ENCODE measurements around the gene GZMM. TPM values are rescaled to one million over a fixed set of nuclear protein-coding genes. Genes with fewer than 3 reads are reported as not detected.
A peak's percentile ranks its signal among the peaks of the same experiment; 100 is the strongest.

The GZMM gene
- total and polyA plus RNA-seq, 2 of the 13 experiments (the other 11 are each of a cell fraction or from before 2014, with no cell fraction given) = 0.07 TPM; not detected in 1

GRCh38 chr19:532561-533363 is 11.1 kb upstream of the GZMM start (continued):
- TF ChIP-seq ARID4A (CRISPR knock-in tag; IDR thresholded peaks at IDR 0.05; ENCODE audit: borderline replicate concordance) = peak; percentile 70; the same call in 1 of the 2 replicates

- DNase-seq (ENCODE audit: low spot score) = no peak
- H3K27me3 ChIP-seq (ENCODE audit: control insufficient read depth in 1 of 2, insufficient read depth in 2 of 2, low read length in 2 of 2) = no peaks in the 10 kb centered on the region
- peak overlapping the region; percentile 81 for H3K27ac ChIP-seq (ENCODE audit: extremely low read length, insufficient read depth, low read length)
- peak overlapping the region; percentile 96 for H3K4me2 ChIP-seq (ENCODE audit: low read depth, low read length)
- ATAC-seq = no peak
- H2AFZ ChIP-seq (ENCODE audit: low read length) = no peak overlapping the region
- H3K9ac ChIP-seq (ENCODE audit: insufficient read depth, low read depth, low read length) = peak overlapping the region; percentile 96
- peaks cover 10 to 26% of the 10 kb centered on the region in 2 experiments; a peak in 4 of 5 replicates for H3K36me3 ChIP-seq (replicated peaks in 1 of 2; ENCODE audit: control insufficient read depth in 1 of 2, insufficient read depth in 2 of 2, low read length in 2 of 2)
- ChIA-PET CTCF (ENCODE audit: low intra/inter-chr PET ratio, low total read pairs) (interaction anchor here (1.3 to 2.1 kb wide), 2 partner anchors 23 to 27 kb away, joined by 6 to 16 read pairs; partner anchors contain the start of gene TPGS1), POLR2A (interaction anchor here (0.8 to 3.7 kb wide), 8 partner anchors 9 to 205 kb away, joined by 3 to 32 read pairs (median 11); partner anchors contain the start of gene BSG)
- H4K20me1 ChIP-seq (ENCODE audit: insufficient read depth, low read length) = peaks cover 27% of the 10 kb centered on the region; the same call in 1 of the 2 replicates
- H3K79me2 ChIP-seq (ENCODE audit: insufficient read depth, low read length) = peaks cover 37% of the 10 kb centered on the region
- BruUV-seq (replicated peaks) = no TSS peak
- intact Hi-C loops (cut with micrococcal nuclease; ENCODE audit: unreplicated experiment) = no loop called here
- H3K4me1 ChIP-seq (ENCODE audit: insufficient read depth, low read length) = peaks cover 45% of the 10 kb centered on the region
- in situ Hi-C loops (cut with HindIII; ENCODE audit: extremely low pct_ligation_motif_present, low pct_unique_long_range_greater_than_20kb) = no loop called here
- WGBS (ENCODE audit: low lambda C conversion rate) = 31% methylated on average over 13 of the region's 25 CpGs
- no peaks in the 10 kb centered on the region for H3K9me3 ChIP-seq (ENCODE audit: low read length)
- peak overlapping the region; percentile 97 to 98 (median 97) for H3K4me3 ChIP-seq (replicated peaks in 1 of 3; ENCODE audit: insufficient read depth in 1 of 3, low read depth in 2 of 3, low read length in 3 of 3)
- FAIRE-seq = no peak
- no peak for TF ChIP-seq SAFB2 (CRISPR knock-in tag; IDR thresholded peaks at IDR 0.05; ENCODE audit: borderline replicate concordance, low read depth)
- no peak for TF ChIP-seq HNF1B (CRISPR knock-in tag; IDR thresholded peaks at IDR 0.05)
- TF ChIP-seq POLR2A (IDR thresholded peaks at IDR 0.05; ENCODE audit: insufficient read depth in 1 of 2, low read depth in 2 of 2, low read length in 2 of 2) = 0 out of 4 replicates have a peak, but pooled peaks of 1 of the 2 experiments have one; percentile 3
- TF ChIP-seq ZNF572 (CRISPR knock-in tag; IDR thresholded peaks at IDR 0.05) = no peak
- TF ChIP-seq ZNF777 (CRISPR knock-in tag; IDR thresholded peaks at IDR 0.05) = no peak
- TF ChIP-seq ZNF354B (CRISPR knock-in tag; IDR thresholded peaks at IDR 0.05) = no peak
- TF ChIP-seq CHD4 (IDR thresholded peaks at IDR 0.05; ENCODE audit: borderline replicate concordance, low read length) = no peak
- no peak for TF ChIP-seq TEF (CRISPR knock-in tag; IDR thresholded peaks at IDR 0.05)
- no peak for TF ChIP-seq ZNF841 (CRISPR knock-in tag; IDR thresholded peaks at IDR 0.05; ENCODE audit: borderline replicate concordance)
- TF ChIP-seq PCBP1 (IDR thresholded peaks at IDR 0.05; ENCODE audit: borderline replicate concordance, low read depth, low read length) = no peak
Measured at GRCh38 chr19:533364-534058, 10.3 kb upstream of the GZMM start.

All from HepG2 (cell line).